MM.1S (cell line): Measurements from ENCODE around the gene ADAMTS17.

ENCODE experiments used
- DNase-seq: peaks from one replicate; pipeline ENCODE4 v3.0.0-alpha.2; 2015
- H2AFZ ChIP-seq: fragments of 300-600 bp; sonication (generic); 2 replicates; pipeline ENCODE4 v1.6.0; 2016; ENCODE audit warnings: antibody characterized with exemption, low read length
- H3F3A ChIP-seq: fragments of 300-600 bp; sonication (generic); 2 replicates; pipeline ENCODE4 v1.6.1; 2016; ENCODE audit warnings: mild to moderate bottlenecking, antibody characterized with exemption, low read length, moderate library complexity, mixed read lengths; ENCODE audit not compliant: insufficient read depth
- H3K27ac ChIP-seq: fragments of 300-600 bp; sonication (generic); 2 replicates; pipeline ENCODE4 v1.5.1; 2016; ENCODE audit warnings: mild to moderate bottlenecking, low read length
- H3K27me3 ChIP-seq: fragments of 300-600 bp; sonication (generic); replicated peaks from 2 replicates; pipeline ENCODE4 v1.6.0; 2016; ENCODE audit warnings: low read length; ENCODE audit not compliant: insufficient read depth
- H3K36me3 ChIP-seq: fragments of 300-600 bp; sonication (generic); replicated peaks from 2 replicates; pipeline ENCODE4 v1.6.1; 2016; ENCODE audit warnings: mild to moderate bottlenecking, low read length, mixed read lengths; ENCODE audit not compliant: insufficient read depth
- H3K4me1 ChIP-seq: fragments of 300-600 bp; sonication (generic); 2 replicates; pipeline ENCODE4 v1.6.1; 2016; ENCODE audit warnings: low read length, mixed read lengths
- H3K4me2 ChIP-seq: fragments of 300-600 bp; sonication (generic); 2 replicates; pipeline ENCODE4 v1.6.0; 2016; ENCODE audit warnings: low read depth, low read length
- H3K4me3 ChIP-seq: fragments of 300-600 bp; sonication (generic); 2 replicates; pipeline ENCODE4 v1.5.1; 2016; ENCODE audit warnings: low read length, mixed read lengths
- H3K79me2 ChIP-seq: fragments of 300-600 bp; sonication (generic); 2 replicates; pipeline ENCODE4 v1.6.1; 2016; ENCODE audit warnings: mixed run types, low read length, mixed read lengths
- H3K9ac ChIP-seq: fragments of 300-600 bp; sonication (generic); 2 replicates; pipeline ENCODE4 v1.6.1; 2016; ENCODE audit warnings: low read length, mixed read lengths
- H3K9me2 ChIP-seq: fragments of 300-600 bp; sonication (generic); replicated peaks from 2 replicates; pipeline ENCODE4 v1.6.1; 2016; ENCODE audit warnings: mild to moderate bottlenecking, low read length, mixed read lengths; ENCODE audit not compliant: insufficient read depth
- H3K9me3 ChIP-seq: fragments of 300-600 bp; sonication (generic); replicated peaks from 2 replicates; pipeline ENCODE4 v1.6.1; 2016; ENCODE audit warnings: mild to moderate bottlenecking, low read length, mixed read lengths; ENCODE audit not compliant: insufficient read depth
- H4K20me1 ChIP-seq: fragments of 300-600 bp; sonication (generic); 2 replicates; pipeline ENCODE4 v1.6.1; 2016; ENCODE audit warnings: mild to moderate bottlenecking, low read length, moderate library complexity, mixed read lengths; ENCODE audit not compliant: insufficient read depth
- CTCF ChIP-seq: fragments of 300-600 bp; sonication (generic); IDR thresholded peaks from 2 replicates; pipeline ENCODE4 v1.5.1; 2016; ENCODE audit warnings: antibody characterized with exemption, low read length, mixed read lengths
- EZH2 ChIP-seq: fragments of 300-600 bp; sonication (generic); optimal IDR thresholded peaks from 2 replicates; pipeline ENCODE3; 2017; ENCODE audit warnings: low read depth, mild to moderate bottlenecking, antibody characterized with exemption, low read length, mixed read lengths
- EZH2phosphoT487 ChIP-seq: fragments of 300-600 bp; sonication (generic); IDR thresholded peaks from 2 replicates; pipeline ENCODE4 v1.6.1; 2018; ENCODE audit warnings: antibody characterized with exemption, low read length

The ADAMTS17 gene

GRCh38 chr15:99931703-99932603, 409.8 kb downstream of the ADAMTS17 start:
- H3K79me2 ChIP-seq: no peaks in the 10 kb centered on the region
- H3K9me2 ChIP-seq: no peaks in the 10 kb centered on the region
- no peaks in the 10 kb centered on the region for H3K9me3 ChIP-seq
- H3K4me2 ChIP-seq: no peak overlapping the region
- no peaks in the 10 kb centered on the region for H3K36me3 ChIP-seq
- H3K27ac ChIP-seq: no peak overlapping the region
- no peak for DNase-seq
- H3K9ac ChIP-seq: no peak overlapping the region
- H2AFZ ChIP-seq: no peak overlapping the region
- no peak overlapping the region for H3K4me3 ChIP-seq
- H4K20me1 ChIP-seq: no peaks in the 10 kb centered on the region
- H3K27me3 ChIP-seq: no peaks in the 10 kb centered on the region
- no peaks in the 10 kb centered on the region; the same call in 1 of the 2 replicates for H3F3A ChIP-seq
- H3K4me1 ChIP-seq: peaks cover 6% of the 10 kb centered on the region
- no peak for TF ChIP-seq EZH2phosphoT487
- TF ChIP-seq CTCF: no peak
- no peak for TF ChIP-seq EZH2

- TF ChIP-seq CTCF (no peak), EZH2 (no peak), EZH2phosphoT487 (no peak)
- Histone ChIP-seq H3K9me3 (no peaks in the 10 kb centered on the region), H3K27me3 (no peaks in the 10 kb centered on the region), H3K4me1 (peaks cover 6% of the 10 kb centered on the region), H4K20me1 (no peaks in the 10 kb centered on the region), H3K4me2 (no peak overlapping the region), H3K9ac (no peak overlapping the region), H3K36me3 (no peaks in the 10 kb centered on the region), H3K27ac (no peak overlapping the region), H3K79me2 (no peaks in the 10 kb centered on the region), H3K9me2 (no peaks in the 10 kb centered on the region), H3K4me3 (no peak overlapping the region), H3F3A (peaks cover 4% of the 10 kb centered on the region; the same call in 1 of the 2 replicates), H2AFZ (no peak overlapping the region)
- DNase-seq: no peak
Measured at GRCh38 chr15:99930696-99931095, 411.1 kb downstream of the ADAMTS17 start.

GRCh38 chr15:99929266-99929665, 412.5 kb downstream of the ADAMTS17 start:
- peak overlapping the region; percentile 60; the same call in 1 of the 2 replicates for H3K9ac ChIP-seq
- H3K9me3 ChIP-seq: no peaks in the 10 kb centered on the region
- H3K79me2 ChIP-seq: no peaks in the 10 kb centered on the region
- TF ChIP-seq EZH2phosphoT487 (no peak), EZH2 (no peak), CTCF (no peak)
- peak overlapping the region; percentile 98 for H3K4me2 ChIP-seq
- H3K27me3 ChIP-seq: no peaks in the 10 kb centered on the region
- H2AFZ ChIP-seq: no peak overlapping the region
- peaks cover 6% of the 10 kb centered on the region for H3K4me1 ChIP-seq
- no peaks in the 10 kb centered on the region for H3K9me2 ChIP-seq
- H3F3A ChIP-seq: peaks cover 5% of the 10 kb centered on the region; the same call in 1 of the 2 replicates
- H4K20me1 ChIP-seq: no peaks in the 10 kb centered on the region
- no peaks in the 10 kb centered on the region for H3K36me3 ChIP-seq
- no peak overlapping the region for H3K27ac ChIP-seq
- H3K4me3 ChIP-seq: peak overlapping the region; percentile 91; the same call in 1 of the 2 replicates
- no peak for DNase-seq
